ENCODE measurements around the gene PI4KA.

GRCh38 chr22:20868025-20868962, 9.7 kb upstream of the PI4KA start:
- TF ChIP-seq, protein P1, sequence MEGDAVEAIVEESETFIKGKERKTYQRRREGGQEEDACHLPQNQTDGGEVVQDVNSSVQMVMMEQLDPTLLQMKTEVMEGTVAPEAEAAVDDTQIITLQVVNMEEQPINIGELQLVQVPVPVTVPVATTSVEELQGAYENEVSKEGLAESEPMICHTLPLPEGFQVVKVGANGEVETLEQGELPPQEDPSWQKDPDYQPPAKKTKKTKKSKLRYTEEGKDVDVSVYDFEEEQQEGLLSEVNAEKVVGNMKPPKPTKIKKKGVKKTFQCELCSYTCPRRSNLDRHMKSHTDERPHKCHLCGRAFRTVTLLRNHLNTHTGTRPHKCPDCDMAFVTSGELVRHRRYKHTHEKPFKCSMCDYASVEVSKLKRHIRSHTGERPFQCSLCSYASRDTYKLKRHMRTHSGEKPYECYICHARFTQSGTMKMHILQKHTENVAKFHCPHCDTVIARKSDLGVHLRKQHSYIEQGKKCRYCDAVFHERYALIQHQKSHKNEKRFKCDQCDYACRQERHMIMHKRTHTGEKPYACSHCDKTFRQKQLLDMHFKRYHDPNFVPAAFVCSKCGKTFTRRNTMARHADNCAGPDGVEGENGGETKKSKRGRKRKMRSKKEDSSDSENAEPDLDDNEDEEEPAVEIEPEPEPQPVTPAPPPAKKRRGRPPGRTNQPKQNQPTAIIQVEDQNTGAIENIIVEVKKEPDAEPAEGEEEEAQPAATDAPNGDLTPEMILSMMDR (IDR thresholded peaks at IDR 0.05) = no peak
- TF ChIP-seq POLR2A (IDR thresholded peaks at IDR 0.05) = no peak
